UCSD-AML1 (cell line): Measurements from ENCODE around the gene GATAD2B.
"Not testable (repeated sequence)": the region's sequence is repeated elsewhere in the genome, so short reads cannot be mapped to it uniquely, and the experiment has no call there.

Source experiments
- DNase-seq: peaks from one replicate; lab custom pipeline; 2025; ENCODE audit not compliant: unreplicated experiment; lab: John Stamatoyannopoulos, UW

Gene GATAD2B

GRCh38 chr1:153899509-153899908 is 23.3 kb downstream of the GATAD2B start:
- DNase-seq, result no peak

GRCh38 chr1:153895866-153896265 is 26.9 kb downstream of the GATAD2B start:
- DNase-seq, result not testable (repeated sequence)

GRCh38 chr1:153891042-153891441 is 31.7 kb downstream of the GATAD2B start:
- DNase-seq, result not testable (repeated sequence)

- DNase-seq, result no peak
These were observed 34.2 kb downstream of the GATAD2B start for GRCh38 chr1:153888533-153888932.

- no peak for DNase-seq
These were observed 36.6 kb downstream of the GATAD2B start for GRCh38 chr1:153886127-153886526.

- DNase-seq, result no peak
These were observed 39.5 kb downstream of the GATAD2B start for GRCh38 chr1:153883223-153883622.

GRCh38 chr1:153882296-153882912 is 40.4 kb downstream of the GATAD2B start:
- no peak for DNase-seq

- DNase-seq, result no peak
These were observed 41.0 kb downstream of the GATAD2B start for GRCh38 chr1:153881751-153882150.

- DNase-seq, result peak; percentile 13
These were observed 41.8 kb downstream of the GATAD2B start for GRCh38 chr1:153880962-153881361.

GRCh38 chr1:153880024-153880423 is 42.7 kb downstream of the GATAD2B start:
- no peak for DNase-seq

GRCh38 chr1:153877112-153877511 is 45.7 kb downstream of the GATAD2B start:
- DNase-seq, result no peak

- DNase-seq, result no peak
These were observed 49.8 kb downstream of the GATAD2B start for GRCh38 chr1:153872934-153873333.

- DNase-seq, result no peak
These were observed 50.4 kb downstream of the GATAD2B start for GRCh38 chr1:153872331-153872730.

- DNase-seq, result no peak
These were observed 53.3 kb downstream of the GATAD2B start for GRCh38 chr1:153869486-153869885.

GRCh38 chr1:153866045-153866850 is 56.5 kb downstream of the GATAD2B start:
- no peak for DNase-seq

GRCh38 chr1:153860285-153860684 is 62.5 kb downstream of the GATAD2B start:
- DNase-seq, result no peak

GRCh38 chr1:153857505-153857904 is 65.3 kb downstream of the GATAD2B start:
- DNase-seq, result no peak

GRCh38 chr1:153856763-153857162 is 66.0 kb downstream of the GATAD2B start:
- no peak for DNase-seq

GRCh38 chr1:153852170-153852569 is 70.6 kb downstream of the GATAD2B start:
- no peak for DNase-seq

GRCh38 chr1:153849487-153850185 is 73.1 kb downstream of the GATAD2B start:
- DNase-seq, result peak; percentile 16

GRCh38 chr1:153848805-153849204 is 74.0 kb downstream of the GATAD2B start:
- DNase-seq, result no peak

- DNase-seq, result no peak
These were observed 77.6 kb downstream of the GATAD2B start for GRCh38 chr1:153845158-153845557.
